ENCODE results near the gene BPTF.
"Not testable (repeated sequence)": the region's sequence is repeated elsewhere in the genome, so short reads cannot be mapped to it uniquely, and the experiment has no call there.

The BPTF gene

DNA sequence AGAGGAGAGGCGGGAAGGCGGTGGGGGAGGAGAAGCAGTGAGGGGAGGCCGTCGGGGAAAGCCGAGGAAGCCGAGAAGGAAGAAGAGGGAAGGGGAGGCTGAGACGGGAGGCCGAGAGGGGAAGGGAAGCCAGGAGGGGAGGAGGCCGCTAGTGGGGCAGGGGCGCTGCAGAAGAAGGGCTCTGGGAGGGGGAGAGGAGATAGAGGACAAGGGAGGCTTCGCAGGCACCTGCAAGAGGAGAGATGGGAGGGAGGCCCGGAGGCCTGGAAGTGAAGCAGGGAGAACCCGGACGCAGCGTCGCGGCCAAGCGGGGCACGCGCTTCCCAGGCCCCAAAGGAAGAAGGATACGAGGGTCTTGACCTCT is 168.7 kb downstream of the BPTF start:
- TF ChIP-seq TAF1 (IDR thresholded peaks at IDR 0.05; ENCODE audit: borderline replicate concordance, insufficient read depth, low read length) (no peak), SIN3A (IDR thresholded peaks at IDR 0.05; ENCODE audit: borderline replicate concordance, insufficient read depth, low read length) (no peak), FOXP2 (optimal IDR thresholded peaks at IDR 0.05; ENCODE audit: borderline replicate concordance, extremely low read depth, extremely low read length, insufficient read depth) (no peak), POLR2AphosphoS5 (IDR thresholded peaks at IDR 0.05; ENCODE audit: low read depth, low read length) (no peak)
- TF ChIP-seq, protein P1, sequence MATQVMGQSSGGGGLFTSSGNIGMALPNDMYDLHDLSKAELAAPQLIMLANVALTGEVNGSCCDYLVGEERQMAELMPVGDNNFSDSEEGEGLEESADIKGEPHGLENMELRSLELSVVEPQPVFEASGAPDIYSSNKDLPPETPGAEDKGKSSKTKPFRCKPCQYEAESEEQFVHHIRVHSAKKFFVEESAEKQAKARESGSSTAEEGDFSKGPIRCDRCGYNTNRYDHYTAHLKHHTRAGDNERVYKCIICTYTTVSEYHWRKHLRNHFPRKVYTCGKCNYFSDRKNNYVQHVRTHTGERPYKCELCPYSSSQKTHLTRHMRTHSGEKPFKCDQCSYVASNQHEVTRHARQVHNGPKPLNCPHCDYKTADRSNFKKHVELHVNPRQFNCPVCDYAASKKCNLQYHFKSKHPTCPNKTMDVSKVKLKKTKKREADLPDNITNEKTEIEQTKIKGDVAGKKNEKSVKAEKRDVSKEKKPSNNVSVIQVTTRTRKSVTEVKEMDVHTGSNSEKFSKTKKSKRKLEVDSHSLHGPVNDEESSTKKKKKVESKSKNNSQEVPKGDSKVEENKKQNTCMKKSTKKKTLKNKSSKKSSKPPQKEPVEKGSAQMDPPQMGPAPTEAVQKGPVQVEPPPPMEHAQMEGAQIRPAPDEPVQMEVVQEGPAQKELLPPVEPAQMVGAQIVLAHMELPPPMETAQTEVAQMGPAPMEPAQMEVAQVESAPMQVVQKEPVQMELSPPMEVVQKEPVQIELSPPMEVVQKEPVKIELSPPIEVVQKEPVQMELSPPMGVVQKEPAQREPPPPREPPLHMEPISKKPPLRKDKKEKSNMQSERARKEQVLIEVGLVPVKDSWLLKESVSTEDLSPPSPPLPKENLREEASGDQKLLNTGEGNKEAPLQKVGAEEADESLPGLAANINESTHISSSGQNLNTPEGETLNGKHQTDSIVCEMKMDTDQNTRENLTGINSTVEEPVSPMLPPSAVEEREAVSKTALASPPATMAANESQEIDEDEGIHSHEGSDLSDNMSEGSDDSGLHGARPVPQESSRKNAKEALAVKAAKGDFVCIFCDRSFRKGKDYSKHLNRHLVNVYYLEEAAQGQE (IDR thresholded peaks at IDR 0.05; ENCODE audit: insufficient read depth in 1 of 2, low read depth in 2 of 2, low read length in 2 of 2): no peak

DNA sequence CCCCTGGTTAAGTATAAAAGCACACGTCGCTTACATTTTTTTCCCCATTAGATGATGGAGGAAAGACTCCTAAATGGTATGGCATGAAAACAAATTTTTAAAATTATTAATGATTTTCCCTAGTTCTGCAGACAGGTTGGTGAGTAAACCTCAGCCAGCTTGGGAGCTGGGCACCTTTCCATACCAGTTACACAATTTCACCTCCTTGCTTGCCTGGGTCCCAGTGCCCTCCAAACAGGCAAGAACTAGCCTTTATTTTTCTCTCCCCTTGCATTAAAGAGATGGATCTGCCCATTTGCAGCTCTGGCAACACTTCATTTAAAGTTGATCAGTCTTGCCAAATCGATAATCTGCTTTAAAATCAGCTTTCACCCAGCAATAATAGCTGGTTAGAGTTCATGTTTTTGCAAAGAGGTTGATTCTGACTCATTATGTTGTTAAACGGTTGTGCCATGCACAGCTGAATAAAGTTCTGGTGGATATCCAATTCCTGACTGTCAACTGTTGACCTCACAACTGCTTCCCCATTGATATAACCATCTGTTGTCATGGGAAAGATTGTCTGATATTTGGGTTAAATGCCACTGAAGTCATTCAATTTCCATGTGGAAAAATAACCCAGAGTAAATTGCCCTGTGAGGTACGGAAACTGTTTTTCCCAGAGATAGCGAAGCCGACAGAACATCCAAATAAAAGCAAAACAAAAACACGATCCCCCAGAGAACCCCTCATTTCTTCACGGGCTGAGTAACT is 169.7 kb downstream of the BPTF start:
- TF ChIP-seq POLR2AphosphoS5 (IDR thresholded peaks at IDR 0.05; ENCODE audit: low read depth, low read length) (no peak), SIN3A (IDR thresholded peaks at IDR 0.05; ENCODE audit: borderline replicate concordance, insufficient read depth, low read length) (peak; percentile 97), FOXP2 (optimal IDR thresholded peaks at IDR 0.05; ENCODE audit: borderline replicate concordance, extremely low read depth, extremely low read length, insufficient read depth) (no peak), TAF1 (IDR thresholded peaks at IDR 0.05; ENCODE audit: borderline replicate concordance, insufficient read depth, low read length) (no peak)
- TF ChIP-seq, protein P1 (IDR thresholded peaks at IDR 0.05; ENCODE audit: insufficient read depth in 1 of 2, low read depth in 2 of 2, low read length in 2 of 2): no peak

DNA sequence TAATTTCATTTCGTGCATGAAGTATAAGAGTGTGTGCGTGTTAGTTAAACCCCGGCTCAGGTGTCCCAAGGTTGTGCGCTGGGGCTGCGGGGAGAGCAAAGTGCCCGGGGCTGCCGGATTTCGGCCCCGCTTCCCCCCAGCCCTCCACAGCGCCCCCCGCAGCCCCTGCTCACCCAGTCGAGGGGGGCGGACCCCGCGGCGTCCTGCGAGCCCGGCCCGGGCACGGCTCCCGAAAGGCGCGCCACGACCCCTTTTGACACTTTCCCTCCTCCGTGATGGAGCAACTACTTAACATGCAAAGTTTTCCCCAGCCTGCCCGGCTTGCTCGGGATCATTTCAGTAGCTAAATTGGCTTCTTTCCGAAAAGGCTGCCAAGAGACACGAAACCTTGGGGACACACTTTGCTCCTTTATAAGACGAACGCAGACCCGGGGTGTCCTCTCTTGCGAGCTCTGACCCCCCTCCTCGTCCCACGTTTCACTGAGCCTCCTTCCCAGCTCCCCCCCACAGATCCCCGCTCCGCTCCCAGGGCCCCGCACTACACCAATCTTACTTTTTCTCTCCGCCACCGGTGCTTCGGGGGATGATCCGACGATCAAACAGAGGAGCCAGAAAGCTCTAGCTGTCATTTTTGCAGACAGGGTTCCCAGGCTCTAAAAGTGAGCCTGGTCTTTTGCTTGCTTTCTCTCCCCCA is 170.4 kb downstream of the BPTF start:
- TF ChIP-seq SIN3A (IDR thresholded peaks at IDR 0.05; ENCODE audit: borderline replicate concordance, insufficient read depth, low read length) (no peak), TAF1 (IDR thresholded peaks at IDR 0.05; ENCODE audit: borderline replicate concordance, insufficient read depth, low read length) (no peak), FOXP2 (optimal IDR thresholded peaks at IDR 0.05; ENCODE audit: borderline replicate concordance, extremely low read depth, extremely low read length, insufficient read depth) (no peak), POLR2AphosphoS5 (IDR thresholded peaks at IDR 0.05; ENCODE audit: low read depth, low read length) (no peak)
- TF ChIP-seq, protein P1 (IDR thresholded peaks at IDR 0.05; ENCODE audit: insufficient read depth in 1 of 2, low read depth in 2 of 2, low read length in 2 of 2): no peak

DNA sequence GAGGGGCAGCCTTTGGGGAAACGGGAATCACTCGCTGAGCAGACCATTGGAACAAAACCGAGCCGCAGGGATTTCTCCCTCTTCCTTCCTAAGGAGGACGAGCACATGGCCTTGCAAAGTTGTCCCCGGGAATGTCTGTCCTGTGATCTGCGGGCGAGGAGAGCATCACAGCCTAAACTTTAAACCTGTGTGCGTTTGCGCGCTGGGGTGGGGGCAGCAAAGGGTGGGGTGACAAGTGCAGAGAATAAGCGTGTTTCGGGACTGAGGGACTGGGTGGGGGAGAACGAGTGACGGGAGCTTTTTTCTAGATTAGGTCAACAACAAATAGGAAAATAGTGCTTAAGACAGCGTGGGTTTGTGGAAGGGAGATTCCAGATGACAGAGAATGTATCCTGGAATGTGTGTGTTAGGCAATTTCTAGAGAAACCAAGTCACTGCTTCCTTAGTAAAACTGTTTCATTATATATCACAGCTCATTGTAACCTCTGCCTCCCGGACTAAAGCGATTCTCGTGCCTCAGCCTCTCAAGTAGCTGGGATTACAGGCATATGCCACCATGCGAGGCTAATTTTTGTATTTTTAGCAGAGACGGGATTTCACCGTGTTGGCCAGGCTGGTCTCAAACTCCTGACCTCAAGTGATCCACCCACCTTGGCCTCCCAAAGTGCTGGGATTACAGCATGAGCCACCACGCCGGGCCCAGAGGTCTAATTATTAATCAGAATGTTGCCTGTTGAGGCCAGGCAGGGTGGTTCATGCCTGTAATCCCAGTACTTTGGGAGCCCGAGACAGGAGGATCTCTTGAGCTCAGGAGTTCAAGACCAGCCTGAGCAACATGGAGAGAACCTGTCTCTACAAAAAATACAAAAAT is 171.2 kb downstream of the BPTF start, which contains the start of gene C17orf58:
C17orf58 (minus strand) TSS at position 169 of the 871 bp plus-strand sequence. CDS start 271 bp downstream, outside the sequence.
- TF ChIP-seq TAF1 (IDR thresholded peaks at IDR 0.05; ENCODE audit: borderline replicate concordance, insufficient read depth, low read length); POLR2AphosphoS5 (IDR thresholded peaks at IDR 0.05; ENCODE audit: low read depth, low read length); SIN3A (IDR thresholded peaks at IDR 0.05; ENCODE audit: borderline replicate concordance, insufficient read depth, low read length): not testable (repeated sequence)

DNA sequence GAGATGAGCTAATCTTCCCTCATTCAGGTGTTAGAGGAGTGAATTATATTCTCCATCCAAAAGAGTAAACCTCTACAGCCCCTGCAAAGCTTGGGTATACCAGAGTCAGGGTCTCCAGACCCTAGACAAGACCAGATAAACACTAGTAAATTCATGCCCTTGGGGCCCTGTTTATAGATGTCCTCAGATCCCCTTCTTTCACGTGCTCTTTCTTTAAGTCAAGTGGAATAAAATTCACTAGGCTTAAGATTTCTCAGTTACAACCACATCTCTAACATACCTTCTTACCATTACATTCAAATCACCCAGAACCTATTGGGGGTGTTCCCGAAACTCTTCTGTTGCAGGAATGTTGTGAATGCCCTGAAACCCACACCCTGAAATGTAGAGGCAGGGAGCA is 173.2 kb downstream of the BPTF start:
- TF ChIP-seq, protein P1 (IDR thresholded peaks at IDR 0.05; ENCODE audit: insufficient read depth in 1 of 2, low read depth in 2 of 2, low read length in 2 of 2): no peak
- TF ChIP-seq TAF1 (IDR thresholded peaks at IDR 0.05; ENCODE audit: borderline replicate concordance, insufficient read depth, low read length): no peak
- no peak for TF ChIP-seq SIN3A (IDR thresholded peaks at IDR 0.05; ENCODE audit: borderline replicate concordance, insufficient read depth, low read length)
- TF ChIP-seq FOXP2 (optimal IDR thresholded peaks at IDR 0.05; ENCODE audit: borderline replicate concordance, extremely low read depth, extremely low read length, insufficient read depth): no peak
- TF ChIP-seq POLR2AphosphoS5 (IDR thresholded peaks at IDR 0.05; ENCODE audit: low read depth, low read length): no peak
